C4-2B (cell line): ENCODE measurements around the gene FRMD4A.

Experiments used
- ZFX ChIP-seq: fragments of 450-650 bp; IDR thresholded peaks from 2 replicates; pipeline ENCODE4 v1.6.1; 2017
- TF ChIP-seq, protein P1 (sequence below): fragments of 450-650 bp; conservative IDR thresholded peaks from 2 replicates; pipeline ENCODE4 v1.5.1; 2017; ENCODE audit warnings: mild to moderate bottlenecking

DNA sequence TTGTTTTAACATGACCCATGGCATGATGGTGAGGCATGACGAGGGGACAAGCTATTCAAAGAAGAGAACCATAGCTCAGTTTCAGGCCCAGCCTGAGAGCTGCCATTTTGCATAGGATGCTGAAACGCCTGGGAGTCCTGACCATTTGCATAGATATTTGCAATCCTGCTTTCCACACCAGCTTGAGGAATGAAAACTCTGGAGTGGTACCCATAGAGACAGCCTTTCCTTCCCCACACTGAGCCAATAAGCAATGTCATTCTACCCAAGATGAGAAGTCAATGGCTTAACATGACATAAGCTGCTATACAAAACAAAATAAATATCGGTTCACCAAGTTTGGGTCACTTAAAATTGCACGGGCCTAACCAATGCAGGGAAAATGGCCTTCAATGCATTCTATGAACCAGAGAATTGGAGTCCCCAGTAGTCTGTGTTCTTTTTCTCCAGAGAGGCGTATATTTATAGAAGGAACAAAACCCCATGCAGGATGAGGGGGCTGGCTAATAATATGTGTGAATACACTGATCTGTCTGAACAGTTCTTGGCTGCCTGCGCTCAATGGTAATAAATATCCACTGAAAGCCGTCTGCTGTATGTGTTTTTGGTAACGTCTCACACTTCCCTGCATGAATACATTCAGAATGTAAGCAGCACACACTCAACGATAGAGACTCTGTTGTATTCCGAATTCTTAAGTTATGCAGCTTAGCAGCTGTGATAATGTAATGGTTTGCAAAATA is 329.3 kb downstream of the FRMD4A start:
- TF ChIP-seq, protein P1, sequence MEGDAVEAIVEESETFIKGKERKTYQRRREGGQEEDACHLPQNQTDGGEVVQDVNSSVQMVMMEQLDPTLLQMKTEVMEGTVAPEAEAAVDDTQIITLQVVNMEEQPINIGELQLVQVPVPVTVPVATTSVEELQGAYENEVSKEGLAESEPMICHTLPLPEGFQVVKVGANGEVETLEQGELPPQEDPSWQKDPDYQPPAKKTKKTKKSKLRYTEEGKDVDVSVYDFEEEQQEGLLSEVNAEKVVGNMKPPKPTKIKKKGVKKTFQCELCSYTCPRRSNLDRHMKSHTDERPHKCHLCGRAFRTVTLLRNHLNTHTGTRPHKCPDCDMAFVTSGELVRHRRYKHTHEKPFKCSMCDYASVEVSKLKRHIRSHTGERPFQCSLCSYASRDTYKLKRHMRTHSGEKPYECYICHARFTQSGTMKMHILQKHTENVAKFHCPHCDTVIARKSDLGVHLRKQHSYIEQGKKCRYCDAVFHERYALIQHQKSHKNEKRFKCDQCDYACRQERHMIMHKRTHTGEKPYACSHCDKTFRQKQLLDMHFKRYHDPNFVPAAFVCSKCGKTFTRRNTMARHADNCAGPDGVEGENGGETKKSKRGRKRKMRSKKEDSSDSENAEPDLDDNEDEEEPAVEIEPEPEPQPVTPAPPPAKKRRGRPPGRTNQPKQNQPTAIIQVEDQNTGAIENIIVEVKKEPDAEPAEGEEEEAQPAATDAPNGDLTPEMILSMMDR, result no peak
- TF ChIP-seq ZFX, result no peak
